ENCODE data around the gene MARF1.
"Not testable (repeated sequence)": the region's sequence is repeated elsewhere in the genome, so short reads cannot be mapped to it uniquely, and the experiment has no call there.

MARF1 gene

DNA sequence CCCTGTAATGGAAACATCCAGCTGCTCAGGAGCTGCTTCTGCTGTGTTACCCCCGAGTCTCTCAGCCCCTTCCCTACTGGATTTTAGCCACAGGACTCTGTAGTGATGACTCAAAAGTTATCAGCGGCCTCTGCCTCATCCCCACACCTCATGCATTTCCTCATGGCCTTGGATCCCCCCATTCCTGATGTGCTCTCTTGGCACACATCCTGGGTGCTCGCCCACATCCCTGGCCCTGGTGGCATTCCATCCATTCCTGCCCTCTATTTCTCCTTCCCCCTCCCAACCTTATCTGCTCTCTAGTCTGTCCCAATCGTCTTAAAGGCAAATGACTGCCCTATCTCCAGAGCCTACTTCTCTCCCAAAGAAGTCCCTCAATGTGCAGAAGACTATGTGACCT is 24.6 kb downstream of the MARF1 start:
- Histone ChIP-seq H3K4me1 (ENCODE audit: insufficient read depth, low read length) (no peaks in the 10 kb centered on the region), H3K4me3 (ENCODE audit: low read depth in 1 of 2, low read length in 2 of 2) (no peak overlapping the region), H3K36me3 (ENCODE audit: insufficient read depth, low read length) (peaks cover 69% of the 10 kb centered on the region), H3K9ac (ENCODE audit: low read length) (no peak overlapping the region), H3K9me3 (ENCODE audit: low read length) (no peaks in the 10 kb centered on the region), H3K27ac (ENCODE audit: low read depth, low read length) (no peak overlapping the region), H3K27me3 (ENCODE audit: control insufficient read depth in 1 of 2, insufficient read depth in 2 of 2, low read length in 2 of 2) (no peaks in the 10 kb centered on the region)

DNA sequence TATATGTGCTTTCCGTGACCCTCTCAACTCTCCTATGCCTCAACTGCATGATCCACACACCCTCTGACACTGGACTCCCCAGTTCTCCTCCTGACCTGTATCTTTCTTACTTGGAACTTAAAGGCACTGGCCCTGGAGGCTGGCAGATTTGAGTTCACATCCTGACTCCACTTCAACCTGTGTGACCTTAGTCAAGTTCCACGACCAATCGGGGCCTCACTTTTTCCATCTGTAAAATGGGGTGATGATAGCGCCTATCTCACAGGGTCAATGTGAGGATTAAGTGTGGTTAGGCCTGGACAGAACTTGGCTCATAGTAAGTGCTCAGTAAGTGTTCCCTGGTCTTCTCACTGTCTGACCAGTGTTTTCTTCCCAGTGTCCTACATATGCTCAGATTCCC is 25.1 kb downstream of the MARF1 start:
- Histone ChIP-seq H3K27me3 (ENCODE audit: control insufficient read depth in 1 of 2, insufficient read depth in 2 of 2, low read length in 2 of 2) (no peaks in the 10 kb centered on the region), H3K27ac (ENCODE audit: low read depth, low read length) (no peak overlapping the region)

DNA sequence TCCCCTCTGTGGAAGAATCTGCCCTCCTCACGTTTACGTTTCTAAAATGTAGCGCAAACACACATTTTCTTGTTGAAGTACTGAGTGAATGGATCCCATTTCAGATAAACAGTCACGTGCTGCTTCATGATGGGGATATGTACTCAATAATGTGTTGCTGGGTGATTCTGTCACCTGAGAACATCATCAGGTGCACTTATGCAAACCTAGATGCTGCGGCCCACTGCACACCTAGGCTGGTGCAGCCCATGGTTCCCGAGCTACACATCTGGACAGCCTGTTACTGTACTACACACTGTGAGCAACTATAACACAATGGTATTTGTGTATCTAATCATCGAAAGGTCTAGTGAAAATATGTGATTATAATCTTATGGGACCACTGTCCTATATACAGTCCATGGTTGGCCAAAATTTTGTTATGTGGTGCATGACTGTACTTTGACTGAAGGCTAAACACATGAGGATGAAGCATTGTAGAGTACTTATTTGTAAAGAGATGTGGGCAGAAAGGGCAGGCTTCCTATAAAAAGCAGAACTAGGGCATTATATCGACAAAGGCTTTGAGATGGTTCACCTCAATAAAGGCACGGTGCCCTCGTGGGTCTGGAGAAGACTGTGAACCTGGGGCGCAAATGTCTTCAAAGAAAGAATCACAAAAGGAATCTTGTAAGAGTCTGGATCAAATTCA is 26.3 kb downstream of the MARF1 start:
- Histone ChIP-seq H3K27me3 (ENCODE audit: control insufficient read depth in 1 of 2, insufficient read depth in 2 of 2, low read length in 2 of 2) (no peaks in the 10 kb centered on the region), H3K9me3 (ENCODE audit: low read length) (no peaks in the 10 kb centered on the region), H3K4me1 (ENCODE audit: insufficient read depth, low read length) (no peaks in the 10 kb centered on the region), H3K36me3 (ENCODE audit: insufficient read depth, low read length) (peaks cover 77% of the 10 kb centered on the region), H3K27ac (ENCODE audit: low read depth, low read length) (no peak overlapping the region), H3K9ac (ENCODE audit: low read length) (no peak overlapping the region), H3K4me3 (ENCODE audit: low read depth in 1 of 2, low read length in 2 of 2) (no peak overlapping the region)

More for the DNA sequence above, 25.1 kb downstream of the MARF1 start:
- Histone ChIP-seq H3K4me3 (ENCODE audit: low read depth in 1 of 2, low read length in 2 of 2) (no peak overlapping the region), H3K9me3 (ENCODE audit: low read length) (no peaks in the 10 kb centered on the region), H3K4me1 (ENCODE audit: insufficient read depth, low read length) (no peaks in the 10 kb centered on the region), H3K36me3 (ENCODE audit: insufficient read depth, low read length) (peaks cover 71% of the 10 kb centered on the region), H3K9ac (ENCODE audit: low read length) (no peak overlapping the region)

DNA sequence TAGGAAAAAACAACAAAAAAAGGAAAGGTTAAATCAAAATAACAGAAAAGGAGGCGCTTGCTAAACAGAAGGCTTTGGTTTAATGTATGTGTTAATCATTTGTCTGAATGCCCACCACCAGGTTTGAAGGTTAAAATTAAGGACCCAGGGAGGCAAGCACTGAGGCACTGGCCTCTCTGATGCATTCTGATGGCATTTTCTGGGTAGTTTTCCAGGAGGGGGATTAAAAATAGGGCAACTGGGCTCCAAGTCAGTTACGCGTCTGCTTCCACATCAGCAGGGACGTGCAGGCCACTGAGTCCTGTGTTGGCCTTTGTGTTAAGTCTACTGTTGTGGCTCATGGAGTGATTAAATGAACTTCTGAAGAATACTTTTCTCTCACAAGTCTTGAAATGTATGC is 26.9 kb downstream of the MARF1 start:
- Histone ChIP-seq H3K36me3 (ENCODE audit: insufficient read depth, low read length) (peaks cover 74% of the 10 kb centered on the region), H3K4me1 (ENCODE audit: insufficient read depth, low read length) (no peaks in the 10 kb centered on the region), H3K9me3 (ENCODE audit: low read length) (no peaks in the 10 kb centered on the region), H3K9ac (ENCODE audit: low read length) (no peak overlapping the region), H3K4me3 (ENCODE audit: low read depth in 1 of 2, low read length in 2 of 2) (no peak overlapping the region), H3K27ac (ENCODE audit: low read depth, low read length) (no peak overlapping the region), H3K27me3 (ENCODE audit: control insufficient read depth in 1 of 2, insufficient read depth in 2 of 2, low read length in 2 of 2) (no peaks in the 10 kb centered on the region)

DNA sequence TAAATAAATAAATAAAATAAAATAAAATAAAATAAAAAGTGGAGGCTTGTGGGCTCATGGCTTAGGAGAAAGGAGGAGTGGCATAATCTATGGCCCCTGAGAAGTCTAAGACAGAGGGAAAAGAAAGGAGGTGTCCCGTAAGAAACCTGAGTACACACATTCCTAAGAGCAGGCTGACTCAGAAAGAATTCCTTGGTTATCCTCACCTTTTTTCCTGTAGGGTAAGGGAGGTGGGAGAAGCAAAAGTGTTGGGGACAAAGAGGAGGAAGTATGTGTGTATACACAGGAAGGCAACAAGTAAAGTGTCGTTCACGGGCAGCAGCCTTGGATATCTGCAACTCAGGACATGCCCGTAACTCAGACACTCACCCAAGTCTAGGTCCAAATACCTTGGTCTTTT is 29.3 kb downstream of the MARF1 start:
- no peak overlapping the region for H3K27ac ChIP-seq (ENCODE audit: low read depth, low read length)
- H3K36me3 ChIP-seq (ENCODE audit: insufficient read depth, low read length): peaks cover 61% of the 10 kb centered on the region
- H3K4me3 ChIP-seq (ENCODE audit: low read depth in 1 of 2, low read length in 2 of 2): no peak overlapping the region
- no peaks in the 10 kb centered on the region for H3K4me1 ChIP-seq (ENCODE audit: insufficient read depth, low read length)
- H3K9ac ChIP-seq (ENCODE audit: low read length): no peak overlapping the region
- no peaks in the 10 kb centered on the region for H3K27me3 ChIP-seq (ENCODE audit: control insufficient read depth in 1 of 2, insufficient read depth in 2 of 2, low read length in 2 of 2)
- H3K9me3 ChIP-seq (ENCODE audit: low read length): no peaks in the 10 kb centered on the region

DNA sequence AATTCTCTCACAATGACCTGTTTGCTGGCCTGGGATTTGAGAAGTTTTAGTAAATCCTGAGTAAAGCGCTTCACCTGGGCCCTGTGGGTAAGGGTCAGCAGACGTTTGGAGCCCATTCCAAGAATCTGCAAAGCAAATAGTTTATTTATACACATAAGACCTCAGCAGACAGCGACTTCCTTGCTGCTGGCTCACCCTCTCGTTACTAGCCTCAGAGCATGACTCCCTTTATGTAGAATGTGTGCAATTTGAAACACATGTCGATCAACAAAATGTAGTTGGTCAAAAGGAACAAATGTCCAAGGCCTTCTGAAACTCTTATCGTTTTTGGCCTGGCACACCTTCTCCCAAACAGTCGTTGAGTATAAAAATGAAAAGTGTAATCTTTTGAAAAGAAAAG is 31.3 kb downstream of the MARF1 start:
- Histone ChIP-seq H3K27ac (ENCODE audit: low read depth, low read length) (no peak overlapping the region), H3K9ac (ENCODE audit: low read length) (no peak overlapping the region), H3K4me1 (ENCODE audit: insufficient read depth, low read length) (no peaks in the 10 kb centered on the region), H3K27me3 (ENCODE audit: control insufficient read depth in 1 of 2, insufficient read depth in 2 of 2, low read length in 2 of 2) (no peaks in the 10 kb centered on the region), H3K9me3 (ENCODE audit: low read length) (no peaks in the 10 kb centered on the region), H3K4me3 (ENCODE audit: low read depth in 1 of 2, low read length in 2 of 2) (no peak overlapping the region), H3K36me3 (ENCODE audit: insufficient read depth, low read length) (peaks cover 61% of the 10 kb centered on the region)

DNA sequence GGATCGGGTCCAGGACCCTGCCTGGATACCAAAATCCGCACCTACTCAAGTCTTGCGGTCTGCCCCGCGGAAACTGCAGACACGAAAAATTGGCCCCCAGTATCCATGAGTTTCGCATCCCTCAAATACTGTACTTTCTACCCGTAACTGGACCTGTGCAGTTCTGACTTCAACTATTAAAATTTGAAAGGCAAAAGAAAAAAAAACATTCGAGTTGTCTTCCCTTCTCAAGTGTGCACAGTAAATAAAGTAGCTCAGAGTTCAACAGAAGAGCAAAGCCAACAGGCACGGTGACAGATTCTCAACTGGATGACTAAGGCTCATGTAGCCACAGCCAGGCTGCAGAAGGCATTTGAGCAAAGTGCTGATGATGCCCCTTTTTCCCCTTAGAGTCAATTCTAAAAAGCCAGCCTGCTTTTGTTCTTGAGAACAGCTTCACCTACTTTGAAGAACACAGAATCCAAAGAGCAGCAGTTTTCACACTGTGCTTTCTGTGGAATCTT is 32.5 kb downstream of the MARF1 start:
- no peak overlapping the region for H3K4me3 ChIP-seq (ENCODE audit: low read depth in 1 of 2, low read length in 2 of 2)
- no peak overlapping the region for H3K27ac ChIP-seq (ENCODE audit: low read depth, low read length)
- no peaks in the 10 kb centered on the region for H3K4me1 ChIP-seq (ENCODE audit: insufficient read depth, low read length)
- H3K9ac ChIP-seq (ENCODE audit: low read length): no peak overlapping the region
- no peaks in the 10 kb centered on the region for H3K9me3 ChIP-seq (ENCODE audit: low read length)
- H3K27me3 ChIP-seq (ENCODE audit: control insufficient read depth in 1 of 2, insufficient read depth in 2 of 2, low read length in 2 of 2): no peaks in the 10 kb centered on the region
- peaks cover 62% of the 10 kb centered on the region for H3K36me3 ChIP-seq (ENCODE audit: insufficient read depth, low read length)

DNA sequence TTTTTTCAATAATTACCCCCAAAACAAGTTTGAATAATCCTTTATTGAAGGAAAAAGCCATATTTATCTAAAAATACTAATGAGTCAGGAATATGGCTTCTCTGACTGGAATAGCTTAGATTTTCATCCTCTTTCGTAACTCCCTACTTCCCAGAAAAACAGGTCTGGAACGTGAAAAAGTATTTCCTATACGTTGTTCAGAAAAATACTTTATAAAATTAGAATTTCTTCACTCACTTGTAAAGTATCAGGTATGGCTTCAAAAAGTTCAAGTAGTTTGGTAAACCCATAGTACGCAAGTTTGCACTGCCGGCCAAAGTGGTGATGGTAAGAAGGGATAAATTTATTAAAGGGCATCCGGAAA is 33.7 kb downstream of the MARF1 start:
- no peaks in the 10 kb centered on the region for H3K27me3 ChIP-seq (ENCODE audit: control insufficient read depth in 1 of 2, insufficient read depth in 2 of 2, low read length in 2 of 2)
- no peak overlapping the region for H3K27ac ChIP-seq (ENCODE audit: low read depth, low read length)
- no peaks in the 10 kb centered on the region for H3K9me3 ChIP-seq (ENCODE audit: low read length)
- H3K4me1 ChIP-seq (ENCODE audit: insufficient read depth, low read length): no peaks in the 10 kb centered on the region
- H3K4me3 ChIP-seq (ENCODE audit: low read depth in 1 of 2, low read length in 2 of 2): no peak overlapping the region
- peaks cover 71% of the 10 kb centered on the region for H3K36me3 ChIP-seq (ENCODE audit: insufficient read depth, low read length)
- H3K9ac ChIP-seq (ENCODE audit: low read length): no peak overlapping the region

DNA sequence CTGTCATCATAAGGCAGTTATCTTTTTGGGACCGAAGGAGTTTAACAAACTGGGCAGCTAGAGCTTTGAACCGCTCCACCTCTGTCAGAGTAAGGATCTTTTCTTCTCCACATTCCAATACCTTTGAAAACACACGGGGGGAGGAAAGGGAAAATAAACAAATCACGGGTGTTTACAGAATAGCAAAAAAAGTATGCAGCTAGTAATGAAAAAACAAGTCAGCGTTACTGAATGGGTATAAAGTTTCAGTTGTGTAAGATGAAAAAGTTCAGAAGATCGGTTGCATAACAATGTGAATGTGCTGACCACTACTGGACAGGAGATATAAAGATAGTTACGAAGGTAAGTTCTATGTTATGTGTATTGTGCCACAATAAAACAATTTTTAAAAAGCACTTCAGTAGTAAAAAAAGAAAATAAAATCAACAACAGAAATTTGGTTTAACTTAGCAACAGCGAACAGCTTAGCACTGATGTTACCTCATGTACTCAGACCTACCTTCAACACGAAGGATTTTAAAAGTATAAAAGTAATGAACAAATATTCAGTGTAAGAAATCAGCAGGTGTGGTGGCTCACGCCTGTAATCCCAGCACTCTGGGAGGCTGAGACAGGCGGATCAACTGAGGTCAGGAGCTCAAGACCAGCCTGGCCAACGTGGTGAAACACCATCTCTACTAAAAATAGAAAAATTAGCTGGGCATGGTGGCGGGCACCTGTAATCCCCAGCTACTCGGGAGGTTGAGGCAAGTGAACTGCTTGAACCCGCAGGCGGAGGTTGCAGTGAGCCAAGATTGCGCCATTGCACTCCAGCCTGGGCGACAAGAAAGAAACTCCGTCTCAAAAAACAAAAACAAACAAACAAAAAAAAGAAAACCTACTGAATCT is 34.3 kb downstream of the MARF1 start:
- H3K4me3 ChIP-seq (ENCODE audit: low read depth in 1 of 2, low read length in 2 of 2): no peak overlapping the region
- peaks cover 77% of the 10 kb centered on the region for H3K36me3 ChIP-seq (ENCODE audit: insufficient read depth, low read length)
- H3K27ac ChIP-seq (ENCODE audit: low read depth, low read length): no peak overlapping the region
- H3K9me3 ChIP-seq (ENCODE audit: low read length): no peaks in the 10 kb centered on the region
- H3K9ac ChIP-seq (ENCODE audit: low read length): no peak overlapping the region
- no peaks in the 10 kb centered on the region for H3K4me1 ChIP-seq (ENCODE audit: insufficient read depth, low read length)
- no peaks in the 10 kb centered on the region for H3K27me3 ChIP-seq (ENCODE audit: control insufficient read depth in 1 of 2, insufficient read depth in 2 of 2, low read length in 2 of 2)

DNA sequence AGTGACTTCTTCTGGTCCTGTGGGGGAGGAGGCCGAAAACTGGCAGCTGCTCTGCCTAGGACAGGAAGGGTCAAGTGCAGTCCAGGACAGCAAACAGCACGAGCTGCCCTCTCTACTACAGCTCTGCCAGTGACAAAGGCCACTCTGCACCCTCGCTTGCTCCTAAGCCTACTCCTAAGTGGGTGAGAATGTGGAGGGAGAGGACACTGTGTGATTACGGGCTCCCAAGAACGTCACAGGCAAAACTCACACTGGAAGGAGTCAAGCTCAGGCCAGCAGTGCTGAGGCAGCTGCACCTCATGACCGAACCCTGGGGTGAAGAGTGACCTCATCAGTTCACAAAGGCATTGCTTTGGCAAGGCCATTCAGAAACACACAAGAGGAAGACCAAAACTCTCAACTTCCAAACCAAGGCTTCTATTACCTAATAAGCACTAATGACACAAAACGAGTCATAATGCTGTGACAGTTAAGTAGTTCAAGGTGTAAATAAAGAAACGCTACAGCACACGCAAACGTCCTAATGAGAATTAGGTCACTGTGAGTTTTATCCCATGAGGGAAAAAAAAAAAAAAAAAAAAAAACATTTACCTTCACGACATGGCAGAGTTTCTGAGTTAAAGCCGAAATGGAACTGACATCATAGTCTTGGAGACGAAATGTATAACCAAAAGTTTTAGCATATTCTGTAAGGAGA is 35.1 kb downstream of the MARF1 start:
- Histone ChIP-seq H3K4me3 (ENCODE audit: low read depth in 1 of 2, low read length in 2 of 2) (no peak overlapping the region), H3K4me1 (ENCODE audit: insufficient read depth, low read length) (no peaks in the 10 kb centered on the region), H3K27ac (ENCODE audit: low read depth, low read length) (no peak overlapping the region), H3K27me3 (ENCODE audit: control insufficient read depth in 1 of 2, insufficient read depth in 2 of 2, low read length in 2 of 2) (no peaks in the 10 kb centered on the region), H3K9ac (ENCODE audit: low read length) (no peak overlapping the region), H3K36me3 (ENCODE audit: insufficient read depth, low read length) (peaks cover 82% of the 10 kb centered on the region), H3K9me3 (ENCODE audit: low read length) (no peaks in the 10 kb centered on the region)

DNA sequence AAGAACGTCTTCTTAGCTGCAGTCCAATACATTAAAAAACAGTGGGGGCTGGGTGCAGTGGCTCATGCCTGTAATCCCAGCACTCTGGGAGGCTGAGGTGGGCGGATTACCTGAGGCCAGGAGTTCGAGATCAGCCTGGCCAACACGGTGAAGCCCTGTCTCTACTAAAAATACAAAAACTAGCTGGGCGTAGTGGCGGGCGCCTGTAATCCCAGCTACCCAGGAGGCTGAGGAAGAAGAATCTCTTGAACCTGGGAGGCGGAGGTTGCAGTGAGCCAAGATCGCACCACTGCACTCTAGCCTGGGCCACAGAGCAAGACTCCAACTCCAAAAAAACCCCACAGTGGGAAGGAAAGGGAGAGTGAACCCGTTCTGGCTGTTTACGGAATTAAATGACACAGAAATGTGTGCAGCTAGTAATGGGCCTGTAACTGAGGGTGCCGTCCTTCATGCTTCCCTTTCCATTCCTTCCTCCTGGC is 35.7 kb downstream of the MARF1 start:
- H3K36me3 ChIP-seq (ENCODE audit: insufficient read depth, low read length): peaks cover 82% of the 10 kb centered on the region
- H3K27me3 ChIP-seq (ENCODE audit: control insufficient read depth in 1 of 2, insufficient read depth in 2 of 2, low read length in 2 of 2); H3K9me3 ChIP-seq (ENCODE audit: low read length); H3K4me3 ChIP-seq (ENCODE audit: low read depth in 1 of 2, low read length in 2 of 2); H3K27ac ChIP-seq (ENCODE audit: low read depth, low read length); H3K4me1 ChIP-seq (ENCODE audit: insufficient read depth, low read length); H3K9ac ChIP-seq (ENCODE audit: low read length): not testable (repeated sequence)
